Left hindlimb (tissue), 1 donor: ENCODE data around the gene MOGAT1.
"Not testable (repeated sequence)": the region's sequence is repeated elsewhere in the genome, so short reads cannot be mapped to it uniquely, and the experiment has no call there.

Source experiments
- DNase-seq: peaks from one replicate; pipeline ENCODE4 v3.0.0-alpha.2; 2018

MOGAT1 gene

GRCh38 chr2:222745836-222746559 lies 74.5 kb downstream of the MOGAT1 start:
- DNase-seq = no peak

- no peak for DNase-seq
Observed at GRCh38 chr2:222747526-222748160, 76.2 kb downstream of the MOGAT1 start.

GRCh38 chr2:222750533-222750932 lies 79.1 kb downstream of the MOGAT1 start:
- no peak for DNase-seq

GRCh38 chr2:222751238-222751637 lies 79.8 kb downstream of the MOGAT1 start:
- no peak for DNase-seq

GRCh38 chr2:222751821-222752719 lies 80.6 kb downstream of the MOGAT1 start:
- DNase-seq = no peak

- no peak for DNase-seq
Observed at GRCh38 chr2:222752746-222753145, 81.3 kb downstream of the MOGAT1 start.

- DNase-seq = peak; percentile 67
Observed at GRCh38 chr2:222753251-222753824, 81.9 kb downstream of the MOGAT1 start.

GRCh38 chr2:222754324-222754930 lies 83.0 kb downstream of the MOGAT1 start:
- DNase-seq = no peak

- DNase-seq = not testable (repeated sequence)
Observed at GRCh38 chr2:222755593-222755992, 84.1 kb downstream of the MOGAT1 start.

GRCh38 chr2:222756362-222756831 lies 84.9 kb downstream of the MOGAT1 start:
- no peak for DNase-seq

GRCh38 chr2:222756951-222757650 lies 85.6 kb downstream of the MOGAT1 start:
- no peak for DNase-seq
